T-cell (primary cell): ENCODE data around the gene POU5F1. TPM values are rescaled to one million over a fixed set of nuclear protein-coding genes. Genes with fewer than 3 reads are reported as not detected.
A peak's percentile ranks its signal among the peaks of the same experiment; 100 is the strongest.
"Not testable (repeated sequence)": the region's sequence is repeated elsewhere in the genome, so short reads cannot be mapped to it uniquely, and the experiment has no call there.

Experiments used
- ATAC-seq, 4 experiments: fragments of 200-7000 bp in 3 of 4; fragments of 150-1000 bp in 1 of 4; cut with Tn5 transposase; replicated peaks in 1 of 4; 1 replicate in 3 of 4; 2 replicates in 1 of 4; pipeline ENCODE4 v1.10.0; 2021; ENCODE audit warnings: moderate library complexity in 3 of 4, mild to moderate bottlenecking in 2 of 4, moderate number of reproducible peaks in 1 of 4
- CTCF ChIA-PET, 2 donors: fragments of 300-600 bp; sonication (Branson Sonifier 250); formaldehyde crosslinking; loops; one replicate each; lab custom pipeline; 2022; ENCODE audit warnings: antibody characterized with exemption in 2 of 2; lab: Charles Lee
- POLR2A ChIA-PET, 2 donors: fragments of 300-600 bp; sonication (Branson Sonifier 250); formaldehyde crosslinking; loops; one replicate each; lab custom pipeline; 2022; ENCODE audit warnings: antibody characterized with exemption in 2 of 2; lab: Charles Lee
- DNase-seq, 35 experiments: peaks; one replicate each; pipeline versions ENCODE4 v3.0.0 to v3.0.0-alpha.2; 2013 to 2023
- H3K27ac ChIP-seq: one replicate; pipeline ENCODE4 v1.5.1; 2013; ENCODE audit warnings: low read length
- H3K27me3 ChIP-seq, 2 experiments: replicated peaks in 1 of 2; 1 replicate in 1 of 2; 2 replicates in 1 of 2; pipeline versions ENCODE4 v1.6.1 to v1.7.0; 2013; ENCODE audit warnings: low read length in 1 of 2, mixed read lengths in 1 of 2; ENCODE audit not compliant: control insufficient read depth in 2 of 2, insufficient read depth in 2 of 2; ENCODE audit errors: extremely low read depth in 1 of 2
- H3K36me3 ChIP-seq, 2 donors: 1 replicate in 1 of 2; 2 replicates in 1 of 2; pipeline versions ENCODE4 v1.6.1 to v1.7.0; 2013; ENCODE audit warnings: low read length in 1 of 2; ENCODE audit not compliant: control insufficient read depth in 2 of 2, insufficient read depth in 1 of 2; ENCODE audit errors: extremely low read depth in 1 of 2
- H3K4me1 ChIP-seq, 2 experiments: 1 replicate in 1 of 2; 2 replicates in 1 of 2; pipeline versions ENCODE4 v1.6.1 to v1.7.0; 2013; ENCODE audit warnings: low read length in 2 of 2, mixed read lengths in 1 of 2; ENCODE audit not compliant: insufficient read depth in 2 of 2, control insufficient read depth in 1 of 2; ENCODE audit errors: extremely low read depth in 1 of 2
- H3K4me3 ChIP-seq, 2 donors: 1 replicate in 1 of 2; 2 replicates in 1 of 2; pipeline versions ENCODE4 v1.5.1 to v1.7.0; 2013; ENCODE audit warnings: mild to moderate bottlenecking in 2 of 2, low read length in 1 of 2, moderate library complexity in 1 of 2; ENCODE audit not compliant: control insufficient read depth in 1 of 2; ENCODE audit errors: extremely low read depth in 1 of 2
- H3K9me3 ChIP-seq: 2 replicates; pipeline ENCODE4 v1.7.0; 2013
- H3K27ac Mint-ChIP-seq, 2 donors: one replicate each; pipeline ENCODE4 v1.8.0; 2020 to 2021; ENCODE audit warnings: mild to moderate bottlenecking in 2 of 2, mixed read lengths in 2 of 2
- H3K27me3 Mint-ChIP-seq, 2 donors: one replicate each; pipeline ENCODE4 v1.8.0; 2021 to 2022; ENCODE audit warnings: mixed read lengths in 2 of 2
- H3K36me3 Mint-ChIP-seq: one replicate; pipeline ENCODE4 v1.8.0; 2021; ENCODE audit warnings: mixed read lengths
- H3K4me1 Mint-ChIP-seq, 3 donors: one replicate each; pipeline ENCODE4 v1.8.0; 2020 to 2022; ENCODE audit warnings: mixed read lengths in 3 of 3, mild to moderate bottlenecking in 1 of 3
- H3K4me3 Mint-ChIP-seq, 3 donors: one replicate each; pipeline ENCODE4 v1.8.0; 2020 to 2022; ENCODE audit warnings: mild to moderate bottlenecking in 3 of 3, mixed read lengths in 3 of 3, moderate library complexity in 3 of 3
- H3K9me3 Mint-ChIP-seq, 3 donors: one replicate each; pipeline ENCODE4 v1.8.0; 2020 to 2022; ENCODE audit warnings: mixed read lengths in 3 of 3
- WGBS: methylation state at CpG from one replicate; pipeline ENCODE4 v1.1.5; 2013; ENCODE audit warnings: missing lambda C conversion rate; ENCODE audit not compliant: insufficient coverage; 5-methylcytosine and 5-hydroxymethylcytosine counted together
- total RNA-seq, 35 experiments: library from RNA in 6 of 35; stranded (reverse) in 6 of 35; fragments of 120-200 nt in 1 of 35; gene quantifications; one replicate each; pipeline versions ENCODE4 v1.2.1 to v1.2.4 and lab custom pipeline; 2013 to 2026

The POU5F1 gene
- total RNA-seq, 5 donors from 2014 or later (not counting 1 experiment from before 2014, with no cell fraction given): 0.61 to 3.9 (median 2.9) TPM; not detected in 1

GRCh38 chr6:31194061-31194834 is 23.8 kb upstream of the POU5F1 start:
- WGBS: no CpG with 5 or more reads among the region's 6 CpGs
- H3K36me3 Mint-ChIP-seq: peaks cover 12% of the 10 kb centered on the region
- ChIA-PET CTCF (interaction anchor here (0.5 to 1.0 kb wide), 4 partner anchors 36 to 173 kb away, joined by 3 to 6 read pairs (median 3); partner anchors contain the start of gene TCF19 (in 1 of the 2)), POLR2A (interaction anchor here (0.6 kb wide), 2 partner anchors 78 to 203 kb away, joined by 3 to 5 read pairs; no protein-coding TSS in a partner anchor)
- H3K9me3 Mint-ChIP-seq: no peaks in the 10 kb centered on the region
- peak overlapping the region; percentile 19 to 46 (median 44) for H3K4me3 Mint-ChIP-seq
- Histone ChIP-seq H3K27ac (no peak overlapping the region), H3K27me3 (no peaks in the 10 kb centered on the region), H3K9me3 (no peaks in the 10 kb centered on the region), H3K4me1 (peaks cover 2 to 26% of the 10 kb centered on the region in 2 experiments), H3K36me3 (no peaks in the 10 kb centered on the region), H3K4me3 (no peak overlapping the region)
- peak overlapping the region; percentile 59 to 73 for H3K27ac Mint-ChIP-seq
- H3K4me1 Mint-ChIP-seq: peaks cover 31 to 37% (median 33%) of the 10 kb centered on the region in 3 donors
- no peak for ATAC-seq
- DNase-seq: no peak
- H3K27me3 Mint-ChIP-seq: no peaks in the 10 kb centered on the region

- ChIA-PET CTCF (interaction anchor here in 1 of 2 donors (1.2 to 1.8 kb wide), 2 partner anchors 106 to 174 kb away, joined by 7 read pairs; no protein-coding TSS in a partner anchor), POLR2A (interaction anchor here in 1 of 2 donors (0.6 kb wide), 1 partner anchor 251 kb away, joined by 4 read pairs; no protein-coding TSS in a partner anchor)
- Mint-ChIP-seq H3K27me3 (no peaks in the 10 kb centered on the region), H3K27ac (peak overlapping the region in 1 of 2 donors; percentile 28), H3K4me1 (peaks cover 24 to 30% (median 27%) of the 10 kb centered on the region in 3 donors), H3K36me3 (peaks cover 12% of the 10 kb centered on the region), H3K4me3 (no peak overlapping the region), H3K9me3 (no peaks in the 10 kb centered on the region)
- DNase-seq: no peak
- no peaks in the 10 kb centered on the region for H3K36me3 ChIP-seq
- peaks cover 2 to 15% of the 10 kb centered on the region in 2 experiments for H3K4me1 ChIP-seq
- ATAC-seq: no peak
- no peak overlapping the region for H3K27ac ChIP-seq
- no peaks in the 10 kb centered on the region for H3K9me3 ChIP-seq
- no peak overlapping the region for H3K4me3 ChIP-seq
- H3K27me3 ChIP-seq: no peaks in the 10 kb centered on the region
- 100% methylated on average over 1 of the region's 8 CpGs for WGBS
These were observed 22.7 kb upstream of the POU5F1 start for GRCh38 chr6:31193206-31193605.

- WGBS: 90% methylated on average over 10 of the region's 10 CpGs
- ChIA-PET POLR2A (interaction anchor here in 1 of 2 donors (0.6 kb wide), 1 partner anchor 251 kb away, joined by 4 read pairs; no protein-coding TSS in a partner anchor), CTCF (interaction anchor here in 1 of 2 donors (0.7 to 1.8 kb wide), 6 partner anchors 12 to 578 kb away, joined by 3 to 9 read pairs (median 7); no protein-coding TSS in a partner anchor)
- ATAC-seq, H3K4me3 ChIP-seq, H3K27me3 Mint-ChIP-seq, H3K36me3 ChIP-seq, H3K27ac ChIP-seq, H3K9me3 ChIP-seq, H3K27me3 ChIP-seq, H3K4me3 Mint-ChIP-seq, H3K9me3 Mint-ChIP-seq, H3K27ac Mint-ChIP-seq: not testable (repeated sequence)
- DNase-seq: peak in 30 of 35 experiments; percentile 13 to 71 (median 42)
- Mint-ChIP-seq H3K4me1 (peaks cover 24 to 30% (median 25%) of the 10 kb centered on the region in 3 donors), H3K36me3 (peaks cover 12% of the 10 kb centered on the region)
- peaks cover 0 to 15% of the 10 kb centered on the region in 2 experiments for H3K4me1 ChIP-seq
These were observed 22.1 kb upstream of the POU5F1 start for GRCh38 chr6:31192431-31193105.

- 89% methylated on average over 3 of the region's 4 CpGs for WGBS
- Histone ChIP-seq H3K27ac (no peak overlapping the region), H3K4me1 (peaks cover 0 to 1% of the 10 kb centered on the region in 2 experiments), H3K9me3 (no peaks in the 10 kb centered on the region), H3K36me3 (no peaks in the 10 kb centered on the region), H3K27me3 (no peaks in the 10 kb centered on the region), H3K4me3 (no peak overlapping the region)
- Mint-ChIP-seq H3K4me1 (peaks cover 10 to 16% (median 11%) of the 10 kb centered on the region in 3 donors), H3K4me3 (no peak overlapping the region), H3K27ac (no peak overlapping the region), H3K9me3 (no peaks in the 10 kb centered on the region), H3K36me3 (peaks cover 9% of the 10 kb centered on the region), H3K27me3 (no peaks in the 10 kb centered on the region)
- POLR2A ChIA-PET: no interaction called here
- DNase-seq (no peak), ATAC-seq (no peak)
- CTCF ChIA-PET: no interaction called here
These were observed 20.0 kb upstream of the POU5F1 start for GRCh38 chr6:31190488-31190887.

GRCh38 chr6:31189223-31189622 is 18.7 kb upstream of the POU5F1 start:
- CTCF ChIA-PET, H3K4me1 Mint-ChIP-seq, DNase-seq, ATAC-seq, H3K27ac ChIP-seq, H3K4me3 ChIP-seq, H3K36me3 ChIP-seq, H3K4me3 Mint-ChIP-seq, H3K36me3 Mint-ChIP-seq, H3K27me3 ChIP-seq, H3K9me3 Mint-ChIP-seq, H3K9me3 ChIP-seq, H3K27ac Mint-ChIP-seq, H3K4me1 ChIP-seq, H3K27me3 Mint-ChIP-seq, POLR2A ChIA-PET: not testable (repeated sequence)
- no CpG with 5 or more reads among the region's 3 CpGs for WGBS

- no peaks in the 10 kb centered on the region for H3K9me3 ChIP-seq
- Mint-ChIP-seq H3K27ac (no peak overlapping the region), H3K4me3 (no peak overlapping the region), H3K27me3 (no peaks in the 10 kb centered on the region), H3K36me3 (no peaks in the 10 kb centered on the region), H3K9me3 (no peaks in the 10 kb centered on the region), H3K4me1 (peaks cover 0 to 4% (median 0%) of the 10 kb centered on the region in 3 donors)
- H3K27me3 ChIP-seq: no peaks in the 10 kb centered on the region
- CTCF ChIA-PET: no interaction called here
- no peaks in the 10 kb centered on the region for H3K4me1 ChIP-seq
- H3K27ac ChIP-seq: no peak overlapping the region
- H3K36me3 ChIP-seq: no peaks in the 10 kb centered on the region
- ATAC-seq (no peak), DNase-seq (no peak)
- POLR2A ChIA-PET: no interaction called here
- H3K4me3 ChIP-seq: no peak overlapping the region
- no CpG with 5 or more reads among the region's 5 CpGs for WGBS
These were observed 17.3 kb upstream of the POU5F1 start for GRCh38 chr6:31187780-31188194.
